Measurements from ENCODE around the gene SLC6A12.

The SLC6A12 gene

DNA sequence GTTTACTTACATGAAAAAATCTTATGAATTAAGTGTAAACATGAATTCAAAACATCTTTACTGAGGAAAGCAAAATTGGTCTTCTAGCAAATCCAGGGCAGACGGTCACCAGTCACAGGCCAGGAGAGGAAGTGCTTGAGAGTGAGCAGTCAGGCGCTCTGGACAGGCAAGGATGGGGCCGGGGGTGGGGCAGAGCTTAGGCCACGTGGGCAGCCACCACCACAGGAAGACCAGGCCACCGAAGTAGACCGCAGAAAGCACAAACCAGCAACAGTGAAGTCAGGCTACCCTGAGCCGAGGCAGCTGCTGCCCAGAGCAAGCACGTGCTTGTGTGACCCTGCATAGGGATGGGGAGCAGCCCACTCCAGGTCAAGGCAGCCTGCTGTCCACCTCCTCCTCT is 33.5 kb downstream of the SLC6A12 start:
- in situ Hi-C loops (cut with MboI; ENCODE audit: low sequenced_read_pairs) = no loop called here

DNA sequence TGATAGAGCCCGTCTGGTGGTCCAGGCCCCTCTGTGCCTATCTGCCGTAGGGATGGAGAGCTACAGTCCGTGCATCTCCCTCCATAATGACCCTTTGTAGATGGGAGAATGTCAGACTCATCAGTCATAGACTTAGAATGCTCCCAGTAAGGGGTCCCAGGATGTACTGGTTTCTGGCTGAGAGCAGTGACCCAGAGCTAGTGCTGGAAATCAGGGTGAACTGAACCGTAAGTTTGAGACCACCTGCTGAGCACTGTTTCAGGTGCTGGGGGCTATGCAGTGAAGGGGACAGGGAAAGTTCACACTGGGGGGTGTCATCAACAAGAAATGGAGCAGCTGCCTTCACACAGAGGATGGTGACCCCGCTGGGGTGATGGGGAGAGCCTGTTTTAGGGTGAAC is 34.1 kb downstream of the SLC6A12 start:
- in situ Hi-C loops (cut with MboI; ENCODE audit: low sequenced_read_pairs) = no loop called here

DNA sequence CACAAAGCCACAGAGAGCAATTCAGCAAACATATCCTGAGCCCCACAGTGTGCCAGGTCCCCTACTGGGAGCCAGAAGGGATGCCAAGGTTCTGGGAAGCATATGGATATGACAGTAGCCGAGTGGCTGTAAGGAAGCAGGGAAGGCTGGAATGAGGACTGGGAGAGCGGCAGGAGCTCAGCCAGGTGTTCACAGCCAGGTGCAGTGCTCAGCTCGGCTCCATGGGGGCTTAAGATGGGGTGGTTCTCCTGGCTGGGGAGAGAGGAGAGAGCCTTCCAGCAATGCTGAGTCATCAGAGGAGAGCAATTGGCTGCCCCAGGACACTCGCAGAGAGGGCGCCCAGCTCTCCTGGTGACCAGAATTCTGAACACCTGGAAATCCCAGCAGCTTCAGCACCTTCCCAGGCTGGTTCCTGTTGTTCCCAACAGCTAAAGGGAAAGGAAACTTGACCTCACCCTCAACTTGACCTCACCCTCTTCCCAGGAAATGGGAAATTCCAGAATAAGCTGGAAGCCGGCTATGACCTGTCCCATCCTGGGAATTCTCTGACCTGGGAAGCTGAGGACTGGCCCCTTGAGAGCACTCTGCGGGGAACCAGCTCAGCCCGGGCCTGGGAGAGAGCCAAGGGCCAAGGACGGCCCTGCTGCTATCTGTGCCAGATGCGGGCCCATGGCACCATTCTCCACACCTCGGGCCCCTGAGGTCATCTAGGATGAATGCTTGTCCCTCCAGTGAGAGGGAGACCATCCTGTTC is 34.6 kb downstream of the SLC6A12 start:
- in situ Hi-C loops (cut with MboI; ENCODE audit: low sequenced_read_pairs) = no loop called here

DNA sequence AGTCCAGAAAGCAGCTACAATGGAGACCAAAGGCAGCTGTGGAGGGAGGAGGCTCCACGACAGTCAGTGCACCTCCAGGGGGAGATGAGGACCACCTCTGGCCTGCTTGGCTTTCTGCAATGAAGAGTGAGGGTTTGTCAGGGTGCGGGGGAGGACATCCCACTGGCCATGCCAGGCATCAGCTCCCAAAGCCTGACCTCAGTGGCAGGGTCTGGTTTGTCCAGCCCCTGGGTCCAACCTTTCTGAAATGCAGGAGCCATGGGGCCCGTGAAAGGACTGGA is 35.2 kb downstream of the SLC6A12 start:
- in situ Hi-C loops (cut with MboI; ENCODE audit: low sequenced_read_pairs) = no loop called here

DNA sequence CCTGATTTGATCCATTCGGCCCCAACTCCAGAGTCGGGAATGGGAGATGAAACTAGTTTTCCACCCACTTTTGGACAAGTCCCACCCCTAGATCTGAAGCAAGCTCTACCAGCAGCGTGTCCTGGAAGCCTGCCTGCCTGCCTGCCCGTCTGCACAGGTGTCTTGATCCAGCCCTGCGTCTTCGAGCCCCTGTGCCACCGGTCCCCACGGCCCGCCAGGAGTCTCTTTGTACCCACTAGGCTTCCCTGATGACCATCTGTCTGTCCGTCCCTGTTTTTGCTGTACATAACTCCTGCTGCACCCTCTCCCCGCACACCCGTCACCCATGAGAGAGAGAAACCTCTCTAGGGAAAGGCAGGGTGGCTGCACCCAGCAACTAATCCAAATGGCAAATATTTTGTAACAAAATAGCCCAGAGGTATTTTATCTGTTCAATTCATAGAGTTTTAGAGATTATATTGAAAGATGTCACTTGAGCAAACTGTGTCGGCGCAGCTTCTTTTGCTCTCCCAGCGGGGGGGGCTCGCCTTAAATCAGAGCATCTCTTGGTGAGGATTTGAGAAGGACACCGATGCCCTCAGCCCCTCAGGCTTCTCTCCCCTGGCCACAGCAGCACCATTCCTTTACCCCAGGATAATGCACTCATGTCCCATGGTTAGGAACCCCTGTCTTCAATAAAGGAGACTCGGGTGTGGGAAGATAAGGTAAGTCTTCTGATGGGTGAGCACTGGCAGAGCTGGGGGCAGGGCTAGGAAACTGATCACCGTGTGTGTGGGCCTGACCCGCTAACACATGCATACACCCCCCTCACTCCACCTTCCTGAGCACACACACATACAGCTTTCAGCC is 35.8 kb downstream of the SLC6A12 start:
- in situ Hi-C loops (cut with MboI; ENCODE audit: low sequenced_read_pairs) = no loop called here

DNA sequence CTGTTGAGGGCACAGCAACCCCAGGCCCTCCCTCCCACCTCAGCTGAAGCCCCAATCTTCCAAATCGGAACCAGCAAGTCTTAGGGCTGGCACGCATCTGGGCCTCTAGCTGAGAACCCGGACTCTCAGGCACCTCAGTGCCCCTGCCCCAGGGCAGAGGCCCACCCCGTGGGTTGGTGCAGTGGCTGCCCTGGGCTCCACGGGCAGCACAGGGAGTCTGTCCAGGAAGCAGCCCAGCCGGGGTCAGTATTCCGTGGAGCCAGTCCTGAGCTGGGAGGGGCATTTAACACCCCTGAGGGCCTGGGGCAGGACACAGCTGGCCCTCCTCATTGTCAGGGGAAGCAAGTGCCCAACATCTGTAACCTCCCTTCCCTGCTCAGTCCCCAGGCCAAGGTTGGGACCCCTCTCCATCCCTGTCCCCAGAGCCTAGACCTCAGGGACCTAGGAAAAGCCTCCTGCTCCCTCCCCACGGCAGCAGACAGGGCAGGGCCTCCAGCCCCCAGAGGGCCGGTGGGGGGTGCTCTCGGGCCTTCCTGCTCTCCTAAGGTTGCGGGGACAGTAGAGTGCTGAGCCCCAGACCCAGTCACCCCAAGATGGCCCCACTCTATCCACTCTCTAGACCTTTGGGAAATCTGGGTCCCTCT is 36.5 kb downstream of the SLC6A12 start:
- in situ Hi-C loops (cut with MboI; ENCODE audit: low sequenced_read_pairs) = no loop called here

DNA sequence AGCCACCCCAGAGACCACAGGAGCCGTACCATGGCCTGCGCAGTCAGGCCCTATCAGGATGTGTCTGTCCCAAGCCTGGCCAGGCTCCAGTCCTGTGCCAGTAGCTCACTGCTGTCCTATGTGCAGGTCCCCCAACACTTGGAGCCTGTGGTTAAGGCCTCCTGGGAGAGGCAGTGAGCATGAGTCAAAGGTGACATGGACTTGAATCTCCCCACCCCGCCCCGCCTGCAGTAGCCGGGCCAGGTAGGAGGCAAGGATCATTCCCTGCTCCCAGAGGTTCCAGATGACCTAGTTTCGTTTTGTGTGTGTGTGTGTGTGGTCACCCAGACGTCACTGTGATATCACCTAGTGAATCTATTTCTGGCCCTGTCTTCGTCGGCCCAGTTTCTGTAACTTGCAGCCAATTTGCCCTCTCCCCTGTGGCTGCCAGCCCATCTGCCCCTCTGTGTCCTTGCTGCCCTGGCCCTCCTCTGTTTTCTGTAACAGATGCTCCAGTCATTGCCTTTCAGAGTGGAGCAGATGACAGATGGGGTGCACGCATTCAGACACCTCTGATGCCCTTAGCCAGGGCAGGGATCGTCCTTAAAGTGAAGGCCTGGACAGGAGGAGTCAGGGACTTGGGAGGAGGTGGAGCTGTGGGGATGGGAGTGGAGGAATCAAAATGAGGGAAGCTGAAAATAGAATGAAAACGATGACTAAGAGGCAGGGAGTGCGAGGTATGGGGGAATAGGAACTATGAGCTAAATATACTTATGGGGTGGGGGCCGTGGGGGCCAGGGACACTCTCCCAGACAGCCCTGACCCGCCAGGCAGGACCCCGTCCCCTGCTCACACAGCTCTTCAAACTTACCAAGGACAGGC is 37.4 kb downstream of the SLC6A12 start:
- in situ Hi-C loops (cut with MboI; ENCODE audit: low sequenced_read_pairs) = no loop called here

DNA sequence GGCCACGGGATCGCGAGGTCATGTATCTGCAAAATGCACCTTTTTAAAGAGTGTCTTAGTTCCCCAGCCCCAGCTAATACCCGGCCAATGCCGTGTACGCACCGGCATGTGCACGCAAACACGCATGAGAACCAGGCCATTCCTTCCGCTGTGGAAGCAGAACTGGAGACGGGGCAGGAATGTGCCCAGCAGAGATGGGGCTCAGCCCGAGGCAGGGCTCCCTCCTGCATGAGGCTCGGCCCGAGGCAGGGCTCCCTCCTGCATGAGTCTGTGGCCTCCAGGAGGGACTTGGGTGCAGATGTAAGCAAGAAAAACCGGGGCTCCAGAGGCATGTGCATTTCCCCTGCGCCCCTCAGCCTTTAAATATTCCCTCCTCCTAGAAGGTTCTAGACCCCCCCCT is 38.2 kb downstream of the SLC6A12 start:
- in situ Hi-C loops (cut with MboI; ENCODE audit: low sequenced_read_pairs) = no loop called here

DNA sequence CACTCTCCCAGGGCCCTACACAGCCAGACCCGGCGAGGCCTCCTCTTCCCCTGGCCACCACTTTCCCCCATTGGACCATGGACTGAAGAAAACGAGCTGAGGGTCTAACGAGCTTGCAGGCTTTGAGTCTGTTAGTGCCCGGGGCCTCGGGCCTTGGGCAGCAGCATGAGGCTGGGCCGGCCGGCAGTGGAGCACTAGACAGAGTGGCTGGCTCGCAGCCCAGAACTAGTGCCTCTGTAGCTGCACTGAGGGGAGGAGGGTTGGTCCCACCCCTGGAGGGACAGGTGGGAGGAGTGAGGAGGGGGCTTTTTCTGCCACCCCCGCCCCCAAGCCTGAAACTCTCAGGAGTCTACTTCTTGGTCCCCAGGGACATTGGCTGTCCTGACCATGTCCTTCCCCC is 38.7 kb downstream of the SLC6A12 start:
- in situ Hi-C loops (cut with MboI; ENCODE audit: low sequenced_read_pairs) = no loop called here

DNA sequence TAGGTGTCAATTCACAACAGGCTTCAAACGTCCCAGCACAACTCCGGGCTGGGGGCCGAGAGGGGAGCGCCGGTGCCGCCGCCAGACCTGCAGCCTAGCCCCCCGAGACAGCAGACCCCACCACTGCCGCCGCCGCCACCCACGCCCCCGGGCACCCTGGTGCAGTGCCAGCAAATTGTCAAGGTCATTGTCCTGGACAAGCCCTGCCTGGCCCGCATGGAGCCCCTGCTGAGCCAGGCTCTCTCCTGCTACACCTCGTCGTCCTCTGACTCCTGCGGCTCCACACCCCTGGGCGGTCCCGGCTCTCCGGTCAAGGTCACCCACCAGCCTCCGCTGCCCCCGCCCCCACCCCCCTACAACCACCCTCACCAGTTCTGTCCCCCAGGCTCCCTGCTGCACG is 39.4 kb downstream of the SLC6A12 start:
- in situ Hi-C loops (cut with MboI; ENCODE audit: low sequenced_read_pairs) = no loop called here

DNA sequence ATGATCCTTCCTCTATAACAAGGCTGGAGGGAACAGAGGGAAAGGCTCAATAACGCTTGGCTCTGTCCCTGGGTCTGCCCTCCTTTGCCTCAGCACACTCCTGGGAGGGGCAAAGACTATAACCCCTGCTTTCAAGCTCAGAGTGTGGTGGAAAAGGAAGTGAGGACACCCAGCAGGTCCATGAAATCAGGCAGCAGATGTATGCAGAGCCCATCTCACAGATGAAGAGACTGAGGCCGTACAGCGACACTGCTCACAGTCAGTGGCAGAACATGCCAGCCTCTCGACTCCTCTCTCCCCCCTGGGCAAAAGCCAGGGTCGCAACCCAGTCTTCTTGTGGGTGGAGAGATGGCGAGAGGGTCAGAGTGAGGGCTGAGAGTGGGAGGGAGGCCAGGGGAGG is 39.8 kb downstream of the SLC6A12 start:
- in situ Hi-C loops (cut with MboI; ENCODE audit: low sequenced_read_pairs) = no loop called here

DNA sequence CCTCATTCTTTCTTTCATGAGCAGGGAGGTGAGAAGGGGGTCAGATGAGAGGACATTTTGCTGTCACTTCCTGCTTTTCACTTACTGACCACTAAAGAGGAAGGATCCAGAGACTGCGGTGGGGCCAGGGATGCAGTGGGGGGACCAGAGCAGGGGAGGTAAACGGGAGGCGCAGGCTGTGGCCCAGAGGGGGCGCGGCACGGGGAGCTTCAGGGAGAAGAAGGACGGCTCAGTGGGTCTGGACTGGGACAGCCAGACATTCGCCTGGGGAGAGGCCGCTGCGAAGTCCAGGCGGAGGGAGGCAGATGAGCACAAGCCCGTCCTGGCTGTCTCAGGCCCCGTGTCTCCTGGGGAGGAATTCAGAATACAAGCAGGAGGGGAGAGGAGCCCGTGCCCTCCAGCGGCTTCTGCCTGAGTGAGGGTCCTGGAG is 41.2 kb downstream of the SLC6A12 start:
- in situ Hi-C loops (cut with MboI; ENCODE audit: low sequenced_read_pairs) = no loop called here

DNA sequence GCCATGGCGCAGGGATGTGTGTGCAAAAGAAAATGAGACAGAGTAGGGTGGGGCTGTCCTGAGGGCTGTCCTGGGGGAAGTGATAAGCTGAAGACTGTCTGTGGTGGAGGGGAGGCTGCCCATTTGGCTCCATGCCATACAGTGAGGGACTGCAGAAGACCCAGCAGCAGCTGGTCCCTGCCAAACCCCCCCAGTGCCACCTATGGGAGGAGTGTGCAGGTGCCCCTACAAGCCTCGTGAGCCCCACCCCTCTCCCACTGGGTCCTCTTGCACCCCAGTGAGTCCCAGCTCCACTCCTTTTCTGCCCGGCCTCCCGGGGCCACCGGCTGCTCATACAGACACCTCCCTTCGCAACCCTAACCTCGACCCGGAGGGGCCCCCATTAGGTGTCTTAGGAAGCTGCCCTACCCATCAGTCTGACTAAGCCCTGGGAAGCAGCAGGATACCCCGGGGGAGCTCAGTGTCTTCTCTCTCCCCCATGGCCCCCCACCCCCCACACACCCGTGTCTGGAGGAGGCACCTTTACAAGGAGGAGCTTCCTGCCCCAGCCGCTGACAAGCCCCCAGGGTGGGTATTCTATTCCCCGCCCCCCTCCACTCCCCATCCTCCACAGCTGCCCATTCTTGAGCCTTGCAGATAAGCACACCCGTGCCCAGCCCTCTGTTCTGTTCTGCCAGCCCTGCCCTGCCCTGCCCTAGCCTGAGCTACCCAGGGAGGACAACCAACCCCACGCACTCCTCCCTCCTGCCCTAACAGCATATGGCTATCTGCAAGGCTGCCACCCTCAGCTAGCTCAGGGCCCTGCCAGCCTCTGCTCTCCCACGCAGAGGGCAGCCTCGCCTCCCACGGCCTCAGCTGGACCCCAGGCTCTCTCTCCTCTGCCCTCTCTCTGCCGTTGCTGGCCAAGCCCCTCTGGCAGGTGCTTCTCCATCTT is 41.9 kb downstream of the SLC6A12 start:
- in situ Hi-C loops (cut with MboI; ENCODE audit: low sequenced_read_pairs) = no loop called here

DNA sequence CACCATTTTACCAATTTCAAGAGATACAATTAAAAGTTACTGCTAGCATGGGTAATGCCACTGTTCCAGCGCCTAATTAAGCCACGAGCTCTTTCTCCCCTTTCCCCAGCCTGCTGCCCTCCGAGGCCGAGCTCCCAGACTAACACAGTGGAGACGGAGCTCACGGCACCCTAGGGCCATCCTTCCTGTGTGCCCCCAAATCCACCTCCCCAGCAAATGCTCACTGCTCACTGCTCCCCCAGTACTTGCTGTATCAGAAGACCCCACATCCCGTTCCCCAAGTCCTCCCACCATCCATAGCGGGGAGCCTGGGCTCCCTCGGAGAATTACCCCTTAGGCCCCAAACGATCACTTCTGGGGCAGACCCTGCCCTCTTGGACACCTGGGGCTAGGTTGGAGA is 42.7 kb downstream of the SLC6A12 start:
- in situ Hi-C loops (cut with MboI; ENCODE audit: low sequenced_read_pairs) = no loop called here

DNA sequence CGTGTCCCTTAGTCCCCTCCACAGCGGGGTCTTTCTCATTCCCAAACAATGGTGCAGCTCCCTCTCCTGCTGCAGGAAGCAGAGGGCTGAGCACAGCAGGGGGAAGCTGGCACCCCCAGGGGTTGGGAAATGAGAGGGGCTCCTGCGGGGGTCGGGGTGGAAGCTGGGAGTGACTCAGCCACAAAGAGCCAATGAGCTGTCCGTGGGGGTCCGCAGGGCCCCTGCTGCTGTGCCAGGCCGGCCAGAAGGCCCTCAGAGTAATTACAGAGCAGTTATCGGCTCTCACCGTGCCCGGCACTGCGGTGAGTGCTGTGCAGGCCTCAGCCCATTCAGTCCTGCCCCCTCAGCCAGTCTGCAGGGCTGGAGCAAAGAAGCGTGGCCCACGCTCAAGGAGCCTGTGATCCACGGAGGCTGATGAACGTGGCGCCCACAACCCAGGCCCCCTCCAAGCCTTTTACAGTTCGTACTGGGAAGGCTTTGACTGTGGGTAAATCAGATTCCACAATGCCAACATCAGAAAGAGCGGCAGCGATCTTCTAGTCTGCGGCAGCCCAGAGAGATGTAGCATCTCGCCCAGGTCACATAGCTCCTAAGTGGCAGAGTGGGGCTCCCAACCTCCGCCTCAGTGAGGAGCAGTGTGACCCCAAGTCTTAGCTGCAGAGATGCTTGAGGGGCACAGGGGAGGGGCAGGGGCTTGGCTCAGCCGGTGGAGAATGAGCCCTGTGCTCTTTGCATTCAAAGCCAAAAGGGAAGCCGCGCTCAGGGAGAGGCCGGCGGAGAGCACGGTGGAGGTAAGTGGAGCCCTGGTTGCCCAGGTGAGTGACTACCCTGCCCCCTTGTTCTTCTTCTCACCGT is 43.4 kb downstream of the SLC6A12 start:
- in situ Hi-C loops (cut with MboI; ENCODE audit: low sequenced_read_pairs) = no loop called here

DNA sequence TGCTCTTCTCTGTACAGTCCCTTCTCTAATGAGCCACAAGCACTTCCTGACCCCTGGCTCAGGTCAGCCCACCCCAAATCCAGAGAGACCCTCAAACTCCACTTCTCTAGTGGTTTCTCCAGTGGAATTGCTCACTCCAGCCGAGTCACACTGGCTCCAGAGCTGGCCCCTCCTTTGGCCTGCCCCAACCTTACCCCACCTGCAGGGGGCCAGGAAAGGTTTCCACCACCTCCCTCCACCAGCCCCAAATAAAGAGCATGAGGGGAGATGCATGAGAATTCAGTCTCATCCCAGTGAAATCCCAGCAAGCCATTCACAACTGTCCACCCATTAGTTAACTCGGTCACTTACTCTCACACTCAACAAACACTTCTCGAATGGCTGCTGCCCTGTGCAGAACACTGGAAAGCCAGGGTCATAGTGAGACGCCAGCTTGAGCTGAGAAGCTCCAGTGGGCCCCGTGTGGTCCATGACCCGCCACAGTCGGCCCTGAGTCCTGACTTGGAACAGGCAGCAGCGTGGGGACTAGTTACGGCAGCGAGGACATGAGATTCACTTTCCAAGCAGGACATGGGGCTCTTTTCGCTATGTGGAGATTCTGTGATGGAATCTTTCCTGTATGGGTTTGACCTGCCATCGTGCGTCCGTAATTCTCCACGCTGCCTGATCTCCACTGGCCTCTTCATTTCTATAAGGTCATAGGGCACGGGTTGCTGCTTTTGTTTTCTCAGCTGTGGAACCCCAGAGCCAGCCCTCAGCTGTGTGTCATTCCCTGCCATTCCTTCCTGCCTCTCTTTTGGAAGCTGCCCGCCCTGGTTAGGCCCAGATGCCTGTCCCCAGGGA is 44.2 kb downstream of the SLC6A12 start:
- in situ Hi-C loops (cut with MboI; ENCODE audit: low sequenced_read_pairs) = no loop called here

DNA sequence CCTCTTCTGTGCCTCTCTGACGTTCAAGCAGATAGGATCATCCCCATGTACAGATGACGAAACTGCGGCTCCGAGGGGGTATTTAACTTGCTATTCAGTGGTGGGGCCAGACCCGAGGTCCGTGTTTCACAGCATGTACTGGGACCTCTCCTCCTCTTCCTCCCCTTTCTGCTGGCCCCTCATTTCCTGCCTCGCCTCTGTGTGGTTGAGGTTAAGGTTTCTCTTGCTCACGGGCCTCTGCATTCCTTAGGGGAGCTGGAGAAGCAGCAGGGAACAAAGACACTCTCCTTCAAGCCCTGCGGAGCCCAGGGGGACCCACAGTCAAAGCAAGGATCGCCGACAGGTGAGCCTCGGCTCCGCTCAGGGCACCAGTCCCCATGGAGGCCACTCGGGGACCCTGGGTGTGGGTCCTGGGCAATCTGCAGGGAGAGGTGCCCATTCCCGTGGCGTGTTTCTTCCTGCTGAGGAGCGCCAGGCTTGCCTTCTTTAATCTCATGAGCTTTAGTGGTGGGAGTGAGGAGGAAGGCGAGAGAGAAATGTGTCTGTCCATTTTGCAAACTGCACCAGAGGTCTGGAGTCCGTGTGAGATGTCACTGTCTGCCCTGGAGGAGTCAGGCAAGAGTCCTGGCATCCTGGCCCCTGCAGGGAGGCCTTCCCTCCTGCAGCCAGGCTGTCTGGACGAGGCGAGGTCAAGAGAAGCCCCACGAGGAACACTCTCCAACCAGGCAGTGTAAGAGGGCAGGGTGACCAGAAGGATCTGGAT is 45.0 kb downstream of the SLC6A12 start:
- in situ Hi-C loops (cut with MboI; ENCODE audit: low sequenced_read_pairs) = no loop called here

All from HL-60/S4 (cell line).